ENCODE data around the gene F7. TPM values are rescaled to one million over a fixed set of nuclear protein-coding genes. Genes with fewer than 3 reads are reported as not detected.

Gene F7
- polyA plus RNA-seq, 1 experiment = 0.05 TPM

GRCh38 chr13:113138792-113139551 is 33.4 kb downstream of the F7 start:
- peaks cover 4% of the 10 kb centered on the region for H3K36me3 ChIP-seq (ENCODE audit: control insufficient read depth, insufficient read depth, low read length)
- H3K4me3 ChIP-seq (ENCODE audit: low read depth, low read length) = no peak overlapping the region
- no peak for TF ChIP-seq CTCF (IDR thresholded peaks at IDR 0.05; ENCODE audit: insufficient read depth, low read depth, low read length)
- ChIA-PET POLR2A (no interaction called here), CTCF (no interaction called here)
- no peaks in the 10 kb centered on the region for H3K27me3 ChIP-seq (ENCODE audit: control insufficient read depth, insufficient read depth, low read length)
- DNase-seq (ENCODE audit: low read depth) = no peak

GRCh38 chr13:113139577-113139976 is 34.0 kb downstream of the F7 start:
- no peak for TF ChIP-seq CTCF (IDR thresholded peaks at IDR 0.05; ENCODE audit: insufficient read depth, low read depth, low read length)
- no peak for DNase-seq (ENCODE audit: low read depth)
- Histone ChIP-seq H3K4me3 (ENCODE audit: low read depth, low read length) (no peak overlapping the region), H3K27me3 (ENCODE audit: control insufficient read depth, insufficient read depth, low read length) (no peaks in the 10 kb centered on the region), H3K36me3 (ENCODE audit: control insufficient read depth, insufficient read depth, low read length) (peaks cover 4% of the 10 kb centered on the region)
- ChIA-PET CTCF (no interaction called here), POLR2A (no interaction called here)

- ChIA-PET POLR2A (no interaction called here), CTCF (no interaction called here)
- Histone ChIP-seq H3K27me3 (ENCODE audit: control insufficient read depth, insufficient read depth, low read length) (no peaks in the 10 kb centered on the region), H3K4me3 (ENCODE audit: low read depth, low read length) (no peak overlapping the region), H3K36me3 (ENCODE audit: control insufficient read depth, insufficient read depth, low read length) (peaks cover 4% of the 10 kb centered on the region)
- no peak for TF ChIP-seq CTCF (IDR thresholded peaks at IDR 0.05; ENCODE audit: insufficient read depth, low read depth, low read length)
- DNase-seq (ENCODE audit: low read depth) = no peak
Observed at GRCh38 chr13:113140677-113141600, 35.3 kb downstream of the F7 start.

DNA sequence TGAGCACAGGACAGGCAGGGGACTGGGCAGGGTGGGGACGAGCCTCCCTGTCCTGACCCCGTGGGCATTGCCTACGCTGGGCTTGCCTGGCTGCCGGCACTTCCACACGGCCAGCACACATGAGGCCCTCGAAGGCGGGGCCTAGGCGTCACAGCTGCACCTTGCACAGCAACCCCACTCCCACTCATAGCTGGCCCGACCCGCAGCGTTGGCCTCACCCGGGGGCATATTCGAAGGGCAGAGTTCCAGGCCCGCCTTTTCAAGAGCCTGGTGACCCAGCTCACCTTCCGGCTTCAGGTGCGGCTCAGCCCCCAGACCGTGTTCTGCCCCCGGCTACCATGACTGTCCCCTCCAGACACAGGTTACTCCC is 36.0 kb downstream of the F7 start:
- H3K4me3 ChIP-seq (ENCODE audit: low read depth, low read length) = no peak overlapping the region
- ChIA-PET POLR2A (no interaction called here), CTCF (no interaction called here)
- TF ChIP-seq CTCF (IDR thresholded peaks at IDR 0.05; ENCODE audit: insufficient read depth, low read depth, low read length) = no peak
- peaks cover 4% of the 10 kb centered on the region for H3K36me3 ChIP-seq (ENCODE audit: control insufficient read depth, insufficient read depth, low read length)
- H3K27me3 ChIP-seq (ENCODE audit: control insufficient read depth, insufficient read depth, low read length) = no peaks in the 10 kb centered on the region
- DNase-seq (ENCODE audit: low read depth) = no peak

DNA sequence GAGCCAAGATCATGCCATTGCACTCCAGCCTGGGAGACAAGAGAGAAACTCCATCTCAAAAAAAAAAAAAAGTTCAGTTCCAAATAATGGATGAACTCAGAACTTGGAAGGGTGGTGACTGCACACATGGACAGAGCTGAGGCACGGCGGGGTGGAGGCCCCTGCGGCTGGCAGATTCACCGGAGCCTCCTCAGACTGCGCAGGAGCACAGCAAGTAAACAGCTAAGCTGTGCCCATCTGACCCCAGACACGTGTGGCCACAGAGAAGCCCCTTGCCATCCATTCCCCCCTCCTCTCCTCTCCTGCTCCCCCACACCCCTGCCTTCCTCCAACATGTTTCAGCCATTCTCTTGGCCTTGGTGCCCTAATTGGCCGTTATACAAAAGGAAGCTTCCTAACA is 37.3 kb downstream of the F7 start:
- H3K27me3 ChIP-seq (ENCODE audit: control insufficient read depth, insufficient read depth, low read length) = no peaks in the 10 kb centered on the region
- DNase-seq (ENCODE audit: low read depth) = no peak
- POLR2A ChIA-PET = no interaction called here
- no peak for TF ChIP-seq CTCF (IDR thresholded peaks at IDR 0.05; ENCODE audit: insufficient read depth, low read depth, low read length)
- H3K4me3 ChIP-seq (ENCODE audit: low read depth, low read length) = no peak overlapping the region
- CTCF ChIA-PET = interaction anchor here (0.6 kb wide), 2 partner anchors 109 to 164 kb away, joined by 3 to 4 read pairs; no protein-coding TSS in a partner anchor
- peaks cover 4% of the 10 kb centered on the region for H3K36me3 ChIP-seq (ENCODE audit: control insufficient read depth, insufficient read depth, low read length)
